ENCODE data around the gene LHX1.

The LHX1 gene

DNA sequence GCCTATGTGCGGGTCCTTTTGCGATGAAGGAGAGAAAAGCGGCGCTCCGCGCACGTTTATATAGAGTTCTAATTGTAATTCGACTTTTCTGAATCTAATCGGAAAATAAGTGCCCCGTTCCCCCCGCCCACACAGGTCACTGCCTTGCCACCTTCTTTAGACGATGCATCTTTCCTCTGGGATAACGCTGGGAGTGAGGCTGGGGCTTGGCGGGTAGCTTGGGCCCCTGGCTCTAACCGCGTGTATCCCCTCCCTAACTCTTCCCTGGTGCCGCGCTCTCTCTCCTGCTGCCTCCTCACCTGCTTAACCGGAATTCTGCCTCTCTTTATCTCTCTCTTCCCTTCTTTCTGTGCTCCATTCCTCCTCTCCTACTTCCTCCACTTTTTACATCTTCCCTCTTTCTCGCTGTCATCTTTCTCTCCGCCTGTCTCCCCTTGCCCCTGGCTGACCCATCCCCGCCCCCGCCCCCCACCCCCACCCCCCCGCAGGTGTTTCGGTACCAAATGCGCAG, 2.6 kb downstream of the LHX1 start:
- no peak for DNase-seq

DNA sequence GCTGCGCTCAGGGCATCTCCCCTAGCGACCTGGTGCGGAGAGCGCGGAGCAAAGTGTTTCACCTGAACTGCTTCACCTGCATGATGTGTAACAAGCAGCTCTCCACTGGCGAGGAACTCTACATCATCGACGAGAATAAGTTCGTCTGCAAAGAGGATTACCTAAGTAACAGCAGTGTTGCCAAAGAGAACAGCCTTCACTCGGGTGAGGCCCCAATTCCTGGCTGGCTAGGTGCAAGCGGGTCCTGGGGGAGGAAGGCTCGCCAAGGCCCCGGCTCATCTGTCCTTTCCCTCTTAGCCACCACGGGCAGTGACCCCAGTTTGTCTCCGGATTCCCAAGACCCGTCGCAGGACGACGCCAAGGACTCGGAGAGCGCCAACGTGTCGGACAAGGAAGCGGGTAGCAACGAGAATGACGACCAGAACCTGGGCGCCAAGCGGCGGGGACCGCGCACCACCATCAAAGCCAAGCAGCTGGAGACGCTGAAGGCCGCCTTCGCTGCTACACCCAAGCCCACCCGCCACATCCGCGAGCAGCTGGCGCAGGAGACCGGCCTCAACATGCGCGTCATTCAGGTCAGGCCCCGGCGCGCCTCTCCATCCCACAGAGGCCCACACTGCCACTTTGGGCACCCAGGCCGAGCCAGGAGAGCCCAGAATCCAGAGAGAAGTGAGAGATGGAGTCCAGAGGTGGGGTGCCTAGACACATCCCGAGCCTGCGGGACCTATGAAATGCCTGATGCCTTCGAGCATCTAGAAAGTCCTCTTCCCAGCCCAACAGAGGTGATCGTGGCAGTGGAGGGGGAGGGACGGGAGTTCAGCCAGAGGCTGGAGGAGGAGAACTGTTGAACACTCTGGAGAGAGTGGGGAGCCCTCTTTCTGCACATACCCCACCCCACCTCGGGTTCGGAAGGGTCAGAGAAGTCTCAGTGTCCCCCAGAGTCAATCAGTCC, 3.3 kb downstream of the LHX1 start:
- no peak for DNase-seq

DNA sequence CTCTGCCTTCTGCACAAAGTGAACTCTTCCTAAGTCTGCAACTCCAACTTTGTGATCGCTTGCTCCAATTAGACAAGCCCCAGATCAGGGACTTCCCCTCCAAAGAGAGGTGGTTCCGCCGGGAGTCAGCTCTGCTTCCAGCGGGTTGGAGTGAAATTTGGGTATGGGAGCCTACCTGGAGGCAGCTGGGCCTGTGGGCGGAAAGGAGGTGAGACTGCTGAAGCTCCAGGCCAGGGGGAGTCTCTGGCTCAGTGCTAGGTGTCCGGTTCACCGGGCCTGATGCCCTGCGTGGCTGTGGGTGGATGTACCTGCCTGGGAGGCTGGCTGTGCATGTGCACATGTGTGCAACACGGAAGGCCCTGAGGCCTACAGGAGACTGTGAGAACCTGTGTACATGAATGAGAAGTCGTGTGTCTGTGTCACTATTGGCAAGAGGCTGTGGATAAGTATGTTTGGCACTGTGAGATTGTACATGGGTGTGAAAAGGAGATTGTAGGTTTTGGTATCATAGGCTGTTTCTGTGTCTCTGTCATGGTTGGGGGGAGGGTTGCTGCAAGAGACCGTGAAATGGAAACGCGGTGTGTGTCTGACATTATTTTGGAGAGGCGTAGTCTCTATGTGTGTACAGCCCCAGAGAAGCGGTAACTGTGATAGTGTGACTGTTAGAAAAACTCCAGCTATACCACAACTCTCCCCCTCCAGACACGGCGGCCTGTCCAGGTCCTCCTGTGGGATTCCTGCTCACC, 4.2 kb downstream of the LHX1 start:
- DNase-seq, result no peak

- no peak for DNase-seq
Measured at GRCh38 chr17:36942019-36942599, 4.8 kb downstream of the LHX1 start.

GRCh38 chr17:36942631-36943125, 5.4 kb downstream of the LHX1 start:
- no peak for DNase-seq

GRCh38 chr17:36943250-36944191, 6.2 kb downstream of the LHX1 start:
- no peak for DNase-seq

GRCh38 chr17:36944553-36944952, 7.3 kb downstream of the LHX1 start:
- DNase-seq, result no peak

DNA sequence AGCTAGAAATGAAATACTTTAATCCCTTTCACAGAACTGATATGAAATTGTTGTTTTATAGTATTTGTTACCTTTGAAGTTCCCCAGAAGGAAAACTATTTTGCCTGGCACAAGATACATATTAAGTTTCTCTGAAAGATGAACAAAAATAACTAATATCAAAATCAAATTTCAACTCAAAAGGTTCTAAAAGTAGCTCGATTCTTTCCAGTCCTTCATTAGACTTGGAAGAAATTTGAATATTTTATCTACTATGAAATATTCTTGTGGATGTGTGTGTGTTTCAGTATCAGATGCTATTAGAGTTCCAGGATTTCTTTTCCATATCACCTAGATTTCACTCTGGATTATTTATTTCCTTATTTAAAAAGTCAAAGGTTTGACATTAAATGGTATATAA, 7.9 kb downstream of the LHX1 start:
- no peak for DNase-seq

DNA sequence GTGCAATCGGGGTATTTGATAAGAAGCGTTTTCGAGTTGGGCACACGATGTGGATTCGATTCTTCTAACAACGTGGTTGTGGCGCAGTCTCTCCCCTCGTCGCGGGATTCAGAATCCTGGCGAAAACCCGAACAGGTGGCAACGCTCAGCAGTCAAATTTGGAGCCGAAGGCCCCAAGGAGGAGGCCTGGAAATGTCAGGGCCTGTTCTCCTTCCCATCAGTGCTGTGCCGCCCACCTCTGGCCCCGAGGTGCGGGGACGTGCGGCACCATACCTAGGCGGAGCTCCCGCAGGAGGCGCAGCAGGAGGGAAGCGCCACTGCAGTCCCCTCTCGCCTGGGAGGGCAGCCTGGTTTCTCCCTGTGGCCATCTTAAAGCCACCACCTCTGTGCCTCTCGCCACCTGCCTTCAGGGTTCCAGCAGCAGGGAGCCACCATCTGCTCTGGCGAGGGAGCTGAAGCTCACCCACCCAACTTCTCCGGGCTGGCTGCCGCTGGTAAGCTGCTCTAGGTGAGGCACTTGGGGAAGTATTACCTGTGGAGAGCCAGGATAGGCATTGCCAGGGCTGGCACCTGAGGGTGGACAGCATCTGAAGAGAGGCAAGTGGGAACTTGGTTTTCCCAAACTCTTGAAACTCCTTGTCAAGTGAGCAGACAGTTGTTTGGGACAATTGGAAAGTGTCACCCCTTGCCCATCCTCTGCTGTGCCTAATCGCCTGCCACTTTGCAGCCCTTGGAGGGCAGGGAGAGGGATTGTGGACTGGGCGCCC, 8.9 kb downstream of the LHX1 start:
- no peak for DNase-seq

GRCh38 chr17:36946726-36947091, 9.4 kb downstream of the LHX1 start:
- no peak for DNase-seq

- no peak for DNase-seq
Measured at GRCh38 chr17:36947922-36948716, 10.8 kb downstream of the LHX1 start.

GRCh38 chr17:36948717-36949460, 11.6 kb downstream of the LHX1 start, which contains the start of gene AATF:
AATF (plus strand) TSS chr17:36948954; CDS start chr17:36949126, 172 bp downstream.
- peak; percentile 97 for DNase-seq

- DNase-seq, result no peak
Measured at GRCh38 chr17:36949461-36949927, 12.2 kb downstream of the LHX1 start.

- DNase-seq, result no peak
Measured at GRCh38 chr17:36950027-36950426, 12.8 kb downstream of the LHX1 start.

GRCh38 chr17:36951084-36951789, 14.0 kb downstream of the LHX1 start:
- no peak for DNase-seq

- no peak for DNase-seq
Measured at GRCh38 chr17:36971508-36971907, 34.2 kb downstream of the LHX1 start.

GRCh38 chr17:36972186-36972700, 35.0 kb downstream of the LHX1 start:
- no peak for DNase-seq

- no peak for DNase-seq
Measured at GRCh38 chr17:36972905-36973304, 35.6 kb downstream of the LHX1 start.

Measured in activated CD4-positive, alpha-beta T cell treated with anti-CD3 and anti-CD28 coated beads, Interleukin-2, amount 50 U/mL, for 16 hours (primary cell).